Left cardiac atrium (tissue), 4 donors: ENCODE results near the gene RAB4B. TPM values are rescaled to one million over a fixed set of nuclear protein-coding genes. Genes with fewer than 3 reads are reported as not detected.
A peak's percentile ranks its signal among the peaks of the same experiment; 100 is the strongest.
"Not testable (repeated sequence)": the region's sequence is repeated elsewhere in the genome, so short reads cannot be mapped to it uniquely, and the experiment has no call there.

Experiments
- ATAC-seq, 2 donors: fragments of 200-7000 bp; cut with Tn5 transposase; one replicate each; pipeline ENCODE4 v1.9.1; 2020; ENCODE audit warnings: mild to moderate bottlenecking in 2 of 2, moderate library complexity in 2 of 2
- DNase-seq: peaks from one replicate; pipeline ENCODE4 v3.0.0-alpha.2; 2020
- intact Hi-C, 2 donors: fragments of 100-400 bp; cut with DNase I; formaldehyde crosslinking; loops; one replicate each; pipeline versions ENCODE4 v1.14.1 to v1.15.1; 2022 to 2023
- total RNA-seq, 2 donors: library from RNA; stranded (reverse); fragmentation: NEBNext Ultra II Directional; extraction: Animal tissue kit (Norgen Biotek cat#: 25700); gene quantifications; one replicate each; pipeline ENCODE4 v1.2.1, GENCODE V29; 2021
- donor health status: DM: no; HTN: yes; CAD: no.
- donor health status: DM: no; HTN: yes; CAD: no; lungs with severe emphysema.
- donor health status: DM: yes; HTN: yes; CAD: no.
- donor health status: Dilated cardiomyopathy.

The RAB4B gene
- total RNA-seq, 2 donors from 2014 or later = 15.9 to 17.5 TPM

DNA sequence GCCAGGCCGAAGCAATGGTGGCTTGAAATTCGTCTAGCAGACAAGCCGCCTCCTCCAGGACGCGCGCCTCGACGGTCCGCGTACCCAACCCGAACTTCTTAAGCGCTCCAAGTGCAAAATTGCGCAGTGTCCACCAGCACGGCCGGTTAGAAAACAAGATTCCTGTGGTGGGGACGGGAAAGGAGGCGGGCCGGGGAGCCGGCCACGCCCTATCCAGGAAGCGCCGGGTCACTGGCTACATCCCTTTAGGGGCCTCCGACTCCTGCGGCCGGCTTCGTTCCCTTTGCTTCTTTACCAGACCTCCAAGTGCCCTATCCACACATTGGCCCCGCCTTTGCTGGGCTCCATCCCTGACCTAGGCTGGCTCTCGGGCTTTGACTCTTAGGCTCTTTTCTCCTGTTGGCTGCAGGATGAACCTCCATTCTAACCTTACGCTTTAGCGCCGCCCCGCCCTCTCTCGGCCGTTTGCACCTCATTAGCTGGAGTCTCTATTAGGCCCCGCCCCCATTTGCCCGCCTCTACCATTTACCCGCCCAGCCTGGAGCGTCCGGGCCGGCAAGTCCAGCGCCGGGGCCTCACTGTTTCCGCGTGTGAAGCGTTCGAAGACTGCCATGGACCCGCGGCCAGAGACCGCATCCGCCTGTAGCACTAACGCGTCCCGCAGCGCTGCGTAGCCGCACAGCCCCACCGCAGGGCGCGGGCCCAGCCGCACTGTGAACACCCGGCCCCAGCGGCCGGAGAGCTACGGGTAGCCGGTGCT is 32.8 kb downstream of the RAB4B start:
- ATAC-seq = peak; percentile 88
- intact Hi-C loops = not testable (repeated sequence)

DNA sequence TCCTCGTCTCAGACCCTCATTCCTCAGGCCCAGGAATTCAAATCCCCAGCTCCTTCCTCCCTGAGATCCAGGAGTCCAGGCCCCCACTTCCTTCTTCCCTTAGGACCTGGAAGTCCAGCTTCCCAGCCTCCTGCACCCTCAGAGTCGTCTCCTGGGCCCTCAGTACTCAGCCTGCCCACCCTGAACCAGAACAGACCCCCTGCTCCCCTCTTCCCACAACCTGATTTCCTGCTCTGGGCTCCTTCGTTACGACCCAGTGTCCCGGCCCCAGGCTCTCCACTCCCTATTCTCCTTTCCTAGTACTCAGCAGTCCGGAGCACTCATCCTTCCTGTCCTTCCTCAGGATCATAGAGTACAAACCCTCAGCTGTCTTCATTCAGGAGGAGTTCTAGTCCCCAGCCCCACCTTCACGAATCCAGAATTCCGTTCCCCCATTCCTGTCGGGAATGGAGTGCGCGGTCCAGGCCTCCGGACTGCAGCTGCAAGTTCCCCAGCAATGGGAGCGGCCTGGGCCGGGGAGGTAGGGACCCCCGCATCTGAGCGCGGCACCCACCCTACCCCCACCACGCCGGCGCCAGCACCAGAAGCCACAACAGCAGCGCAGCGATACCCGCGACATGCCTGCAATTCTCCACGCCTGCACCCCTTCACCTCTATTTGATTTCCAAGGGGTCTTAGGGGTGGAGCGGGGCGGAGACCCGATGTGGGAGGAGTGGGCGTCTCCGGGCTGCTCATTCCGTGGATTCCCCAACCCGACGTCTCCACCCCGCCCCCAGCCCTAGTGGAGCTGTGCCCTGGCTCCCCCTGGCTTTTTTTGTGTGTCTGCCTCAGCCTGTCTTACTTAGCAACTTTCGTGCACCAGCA is 33.7 kb downstream of the RAB4B start:
- intact Hi-C loops = no loop called here
- DNase-seq = no peak
- no peak for ATAC-seq

More for the DNA sequence above, 32.8 kb downstream of the RAB4B start:
- DNase-seq = peak; percentile 88

DNA sequence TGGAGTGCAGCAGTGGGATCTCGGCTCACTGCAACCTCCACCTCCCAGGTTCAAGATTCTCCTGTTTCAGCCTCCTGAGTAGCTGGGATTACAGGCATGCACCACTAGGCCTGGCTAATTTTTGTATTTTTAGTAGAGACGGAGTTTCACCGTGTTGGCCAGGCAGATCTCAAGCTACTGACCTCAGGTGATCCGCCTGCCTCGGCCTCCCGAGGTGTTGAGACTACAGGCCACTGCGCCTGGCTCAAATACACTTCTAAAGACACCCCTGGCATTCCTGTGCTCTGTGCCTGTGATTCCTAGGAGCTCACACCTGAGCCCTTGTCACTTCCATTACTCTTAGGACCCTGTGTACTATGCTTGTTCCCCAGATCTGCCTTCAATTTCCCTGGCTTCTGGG is 34.5 kb downstream of the RAB4B start:
- ATAC-seq, DNase-seq, intact Hi-C loops: not testable (repeated sequence)

DNA sequence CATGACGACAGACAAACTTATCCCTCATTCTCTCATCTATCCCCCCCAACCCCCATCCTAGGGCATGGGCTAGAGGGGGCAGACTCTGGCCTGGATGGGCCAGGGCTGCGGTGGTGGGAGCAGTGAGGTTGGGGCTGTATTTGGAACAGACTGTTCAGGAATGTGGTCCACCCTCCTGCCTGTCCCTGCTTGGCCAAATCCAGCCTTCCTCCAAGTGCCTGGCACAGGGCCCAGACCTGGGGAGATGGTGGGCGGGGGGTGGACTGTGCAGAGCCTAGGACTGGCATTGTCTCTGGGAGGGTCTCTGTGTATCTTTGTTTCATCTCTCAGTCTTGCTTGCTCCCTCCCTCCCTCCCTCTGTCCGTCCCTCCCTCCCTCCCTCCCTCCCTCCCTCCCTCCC is 35.1 kb downstream of the RAB4B start:
- DNase-seq = no peak

DNA sequence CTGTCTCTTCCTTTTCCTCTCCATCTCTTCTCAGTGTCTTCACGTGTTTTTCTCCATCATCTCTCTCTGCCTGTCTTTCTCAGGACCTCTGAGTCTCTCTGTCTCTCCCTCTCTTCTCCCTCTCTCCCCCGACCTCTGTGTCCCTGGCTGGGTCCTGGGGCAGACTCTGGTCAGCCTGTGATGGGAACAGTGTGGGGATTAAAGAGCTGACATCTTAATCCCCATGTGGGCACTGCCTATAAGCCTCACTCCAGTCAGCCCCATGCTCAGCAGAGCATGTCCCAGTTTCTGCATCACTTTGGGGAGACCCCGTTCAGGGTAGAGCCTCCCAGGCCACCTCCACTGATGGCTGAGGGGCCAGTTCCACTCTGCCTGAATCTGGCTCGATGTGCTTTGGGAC is 37.2 kb downstream of the RAB4B start:
- intact Hi-C loops = no loop called here
- no peak for DNase-seq
- no peak for ATAC-seq

More for the DNA sequence above, 35.1 kb downstream of the RAB4B start:
- no peak for ATAC-seq
- intact Hi-C loops = no loop called here

DNA sequence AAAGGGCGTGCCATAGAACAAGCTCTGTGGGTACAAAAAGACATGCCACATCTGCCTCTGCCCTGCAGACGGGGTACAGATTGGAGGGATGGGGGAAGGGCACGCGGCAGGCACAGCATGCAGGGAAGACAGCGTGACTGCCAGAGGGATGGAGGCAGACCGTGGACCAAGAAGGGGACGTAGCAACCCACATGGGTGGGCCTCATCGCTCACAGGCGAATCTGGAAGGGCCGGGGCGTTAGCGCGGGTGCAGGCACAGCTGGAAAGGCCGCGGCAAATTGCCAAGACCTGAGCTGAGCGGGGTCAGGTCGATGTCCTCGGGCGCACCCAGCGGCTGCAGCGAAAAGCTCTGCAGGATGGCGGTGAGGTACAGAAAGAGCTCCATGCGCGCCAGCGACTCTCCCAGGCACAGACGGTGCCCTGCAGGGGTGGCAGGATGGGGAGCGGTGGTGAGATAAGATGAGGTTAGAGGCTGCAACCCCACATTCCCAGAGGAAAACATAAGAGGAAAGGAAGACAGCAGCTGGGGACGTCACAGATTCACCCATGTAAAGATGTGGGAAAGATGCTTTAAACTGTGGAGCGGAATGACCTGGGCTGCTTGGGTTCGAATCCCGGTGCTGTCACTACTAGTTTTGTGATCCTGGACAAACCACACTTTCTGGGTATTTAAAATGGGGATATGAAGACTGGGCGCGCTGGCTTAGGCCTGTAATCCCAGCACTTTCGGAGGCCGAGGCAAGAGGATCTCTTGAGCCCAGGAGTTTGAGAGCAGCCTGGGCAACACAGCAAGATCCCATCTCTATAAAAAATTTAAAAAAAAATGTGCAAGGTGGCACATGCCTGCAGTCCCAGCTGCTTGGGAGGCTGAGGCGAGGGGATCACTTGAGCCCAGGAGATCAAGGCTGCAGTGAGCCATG is 40.7 kb downstream of the RAB4B start:
- ATAC-seq (peak; percentile 87 to 88), DNase-seq (peak; percentile 85)
- intact Hi-C loops = loop anchor here in 1 of 2 donors (2.0 kb wide), 1 partner anchor 156 kb away; no protein-coding TSS in a partner anchor

DNA sequence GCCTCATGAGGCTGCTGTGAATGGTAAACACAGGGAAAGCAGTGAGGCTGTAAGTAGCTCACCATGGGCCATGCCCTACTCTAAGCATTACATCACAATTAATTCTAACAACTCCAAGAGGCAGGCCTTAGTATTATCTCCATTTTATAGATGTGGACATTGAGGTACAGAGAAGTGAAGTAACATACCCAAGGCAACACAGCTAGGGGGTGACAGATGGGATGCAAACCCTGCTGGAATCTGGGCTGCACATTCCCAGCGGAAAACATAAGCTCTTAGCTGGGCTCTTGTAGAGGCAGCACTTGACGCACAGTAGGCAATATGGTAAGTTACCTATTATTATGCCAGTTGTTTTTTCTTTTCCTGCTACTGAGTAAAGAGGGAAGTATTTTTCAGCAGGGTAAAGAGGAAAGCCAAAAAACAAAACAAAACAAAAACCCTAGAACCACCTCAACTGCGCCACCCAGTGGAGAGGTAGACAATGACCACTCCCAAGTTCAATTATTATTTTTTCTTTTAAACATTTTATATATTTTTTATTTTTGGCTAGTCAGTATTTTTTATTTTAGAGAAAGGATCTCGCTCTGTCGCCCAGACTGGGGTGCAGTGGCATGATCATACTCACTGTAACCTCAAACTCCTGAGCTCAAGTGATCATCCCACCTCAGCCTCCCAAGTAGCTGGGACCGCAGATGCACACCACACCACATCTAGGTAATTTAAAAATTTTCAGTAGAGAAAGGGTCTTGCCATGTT is 41.6 kb downstream of the RAB4B start:
- DNase-seq = peak; percentile 50
- intact Hi-C loops = loop anchor here in 1 of 2 donors (2.0 kb wide), 1 partner anchor 157 kb away; no protein-coding TSS in a partner anchor
- peak; percentile 22 to 26 for ATAC-seq

DNA sequence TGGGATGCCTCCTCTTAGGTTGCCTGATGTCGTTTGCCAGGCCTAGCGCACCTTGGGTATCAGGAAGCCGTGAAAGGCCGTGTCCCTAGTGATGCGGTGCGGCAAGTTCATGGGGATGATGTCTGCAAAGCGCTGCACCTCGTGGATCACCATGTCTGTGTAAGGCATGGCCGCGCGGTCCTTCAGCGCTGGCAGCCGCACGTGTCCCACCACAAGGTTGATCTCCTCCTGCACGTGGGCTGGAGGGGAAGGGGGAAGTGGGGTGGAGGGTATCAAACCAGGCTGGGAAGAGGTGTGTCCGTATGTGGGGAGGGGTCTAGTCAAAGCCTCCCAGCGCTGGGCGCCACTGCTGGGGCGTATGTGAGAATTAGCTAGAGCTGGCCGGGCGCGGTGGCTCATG is 44.1 kb downstream of the RAB4B start:
- DNase-seq (no peak), ATAC-seq (no peak)
- intact Hi-C loops = no loop called here

DNA sequence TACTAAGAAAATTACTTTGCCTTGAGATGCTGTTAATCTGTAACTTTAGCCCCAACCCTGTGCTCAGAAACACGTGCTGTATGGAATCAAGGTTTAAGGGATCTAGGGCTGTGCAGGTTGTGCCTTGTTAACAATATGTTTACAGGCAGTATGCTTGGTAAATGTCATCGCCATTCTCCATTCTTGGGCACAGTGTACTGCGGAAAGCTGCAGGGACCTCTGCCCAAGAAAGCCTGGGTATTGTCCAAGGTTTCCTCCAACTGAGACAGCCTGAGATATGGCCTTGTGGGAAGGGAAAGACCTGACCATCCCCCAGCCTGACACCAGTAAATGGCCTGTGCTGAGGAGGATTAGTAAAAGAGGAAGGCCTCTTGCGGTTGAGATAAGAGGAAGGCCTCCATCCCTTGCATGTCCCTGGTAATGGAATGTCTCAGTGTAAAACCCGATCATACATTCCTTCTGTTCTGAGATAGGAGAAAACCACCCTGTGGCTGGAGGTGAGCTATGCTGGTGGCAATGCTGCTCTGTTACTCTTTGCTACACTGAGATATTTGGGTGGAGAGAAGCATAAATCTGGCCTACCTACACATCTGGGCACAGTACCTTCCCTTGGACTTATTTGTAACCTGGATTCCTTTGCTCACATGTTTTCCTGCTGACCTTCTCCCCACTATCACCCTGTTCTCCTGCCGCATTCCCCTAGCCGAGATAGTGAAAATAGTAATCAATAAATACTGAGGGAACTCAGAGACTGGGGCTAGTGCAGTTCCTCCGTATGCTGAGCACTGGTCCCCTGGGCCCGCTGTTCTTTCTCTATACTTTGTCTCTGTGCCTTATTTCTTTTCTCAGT is 44.9 kb downstream of the RAB4B start:
- ATAC-seq, DNase-seq, intact Hi-C loops: not testable (repeated sequence)

DNA sequence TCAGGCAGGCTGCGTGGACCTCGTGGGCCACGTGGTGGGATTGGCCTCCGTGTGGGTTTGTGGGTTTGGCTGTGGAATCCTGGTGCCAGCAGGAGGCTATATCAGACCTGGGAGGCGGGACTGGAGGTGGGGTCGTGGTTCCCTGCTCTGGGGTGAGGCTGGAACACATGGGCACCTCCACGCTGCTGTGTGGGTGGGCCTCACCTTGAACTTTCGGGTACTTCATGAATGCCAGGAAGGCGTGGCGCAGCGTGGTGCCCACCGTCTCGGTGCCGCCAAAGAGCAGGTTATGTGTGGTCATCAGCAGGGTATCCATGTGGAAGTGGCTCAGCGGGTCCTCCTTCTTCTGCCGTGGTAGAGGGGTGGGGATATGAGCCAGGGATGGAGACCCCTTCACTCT is 46.9 kb downstream of the RAB4B start:
- ATAC-seq, intact Hi-C loops, DNase-seq: not testable (repeated sequence)

DNA sequence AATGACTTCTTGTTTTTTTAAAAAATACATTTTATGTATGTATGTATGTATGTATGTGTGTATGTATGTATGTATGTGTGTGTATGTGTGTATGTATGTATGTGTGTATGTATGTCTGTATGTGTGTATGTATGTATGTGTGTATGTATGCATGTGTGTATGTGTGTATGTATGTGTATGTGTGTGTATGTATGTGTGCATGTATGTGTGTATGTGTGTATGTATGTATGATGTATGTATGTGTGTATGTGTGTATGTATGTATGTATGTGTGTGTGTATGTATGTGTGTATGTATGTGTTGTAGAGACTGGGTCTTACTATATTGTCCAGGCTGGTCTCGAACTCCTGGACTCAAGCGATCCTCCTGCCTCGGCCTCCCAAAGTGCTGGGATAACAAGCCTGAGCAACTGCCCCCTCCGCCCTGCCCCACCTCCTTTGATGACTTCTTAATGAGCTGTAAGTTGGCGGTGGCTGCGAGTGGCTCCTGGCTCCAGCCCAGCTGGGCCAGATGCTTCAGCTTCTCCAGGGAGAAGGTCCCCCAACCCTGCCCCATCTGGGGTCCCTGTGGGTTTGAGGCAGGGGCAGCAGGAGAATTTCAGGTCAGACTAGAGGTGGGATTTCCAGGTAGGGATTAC is 47.5 kb downstream of the RAB4B start:
- not testable (repeated sequence) for ATAC-seq, DNase-seq

DNA sequence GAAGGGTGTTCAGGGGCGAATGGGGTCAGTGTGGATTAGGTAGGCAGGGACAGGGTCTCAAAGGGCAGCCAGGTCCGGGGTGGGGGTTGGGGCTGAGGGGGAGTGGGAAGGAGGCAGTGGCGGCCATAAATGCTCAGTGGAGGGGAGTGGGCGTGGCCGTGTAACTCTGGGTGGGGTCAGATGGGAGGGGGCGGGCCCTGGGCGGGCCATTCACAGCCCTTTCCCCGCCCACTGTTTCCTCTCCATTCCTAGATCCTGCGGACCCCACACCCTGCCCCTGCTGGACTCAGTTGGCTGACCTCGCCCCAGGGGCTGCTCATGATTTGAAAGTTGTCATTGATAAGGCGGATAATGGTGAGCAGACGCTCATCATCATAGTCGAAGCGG is 48.3 kb downstream of the RAB4B start:
- intact Hi-C loops, ATAC-seq: not testable (repeated sequence)

More for the DNA sequence above, 47.5 kb downstream of the RAB4B start:
- intact Hi-C loops = not testable (repeated sequence)

DNA sequence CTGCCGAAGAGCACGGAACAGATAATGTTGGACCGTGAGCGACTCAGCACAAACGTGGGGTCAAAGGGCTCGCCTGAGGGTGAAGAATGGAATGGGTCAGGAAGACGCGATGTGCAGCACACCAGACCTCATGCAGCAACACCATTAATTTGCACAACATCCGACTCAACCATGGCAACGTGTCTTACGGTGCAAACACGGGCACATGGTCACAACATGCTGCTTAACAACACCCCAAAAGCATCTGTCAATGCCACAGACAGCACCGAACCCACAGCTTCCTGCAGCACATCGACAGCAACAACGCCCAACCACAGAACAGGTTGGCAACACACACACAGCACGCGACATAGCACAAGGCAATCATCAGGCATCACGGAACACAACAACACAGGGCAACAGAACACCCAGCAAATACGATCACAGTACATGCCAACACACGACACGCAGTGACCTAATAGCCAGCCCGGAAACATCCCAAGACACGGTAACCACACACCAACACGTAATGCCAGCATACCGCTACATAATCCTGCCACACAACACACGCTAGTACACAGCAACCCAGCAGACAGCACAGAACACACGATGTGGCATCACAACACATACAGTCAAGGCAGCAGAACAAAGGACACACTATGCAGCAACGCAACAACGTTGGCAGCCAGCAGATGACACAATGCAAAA is 48.8 kb downstream of the RAB4B start:
- ATAC-seq, intact Hi-C loops, DNase-seq: not testable (repeated sequence)

More for the DNA sequence above, 48.3 kb downstream of the RAB4B start:
- not testable (repeated sequence) for DNase-seq

DNA sequence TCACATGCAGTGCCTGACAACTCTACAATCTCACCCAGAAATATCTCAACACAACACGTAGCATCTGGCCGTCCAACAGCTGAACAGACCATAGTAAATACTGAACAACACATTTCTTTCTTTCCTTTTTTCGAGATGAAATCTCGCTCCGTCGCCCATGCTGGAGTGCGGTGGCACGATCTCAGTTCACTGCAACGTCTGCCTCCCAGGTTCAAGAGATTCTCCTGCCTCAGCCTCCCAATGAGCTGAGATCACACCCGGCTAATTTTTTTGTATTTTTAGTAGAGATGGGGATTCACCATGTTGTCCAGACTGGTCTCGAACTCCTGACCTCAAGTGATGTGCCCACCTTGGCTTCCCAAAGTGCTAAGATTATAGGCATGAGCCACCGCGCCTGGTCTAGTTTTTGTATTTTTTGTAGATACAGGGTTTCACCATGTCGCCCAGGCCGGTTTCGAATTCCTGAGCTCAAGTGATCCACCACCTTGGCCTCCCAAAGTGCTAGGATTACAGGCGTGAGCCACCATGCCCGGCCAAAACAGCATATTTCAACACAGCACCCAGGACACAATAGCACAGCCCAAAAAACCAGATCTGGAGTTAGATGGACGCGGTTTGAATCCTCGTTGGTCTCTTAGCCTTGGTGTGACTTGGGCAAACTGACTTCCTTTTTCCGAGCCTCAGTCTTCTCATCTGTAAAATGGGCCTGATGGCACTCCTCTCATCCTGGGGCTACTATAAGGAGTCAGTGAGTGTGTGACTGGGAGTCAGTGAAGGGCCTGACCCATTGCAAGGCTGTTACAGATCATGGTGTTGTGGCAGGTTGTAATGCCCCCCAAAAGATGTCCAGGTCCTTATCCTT is 49.6 kb downstream of the RAB4B start:
- DNase-seq (no peak), ATAC-seq (no peak)
- intact Hi-C loops = no loop called here

DNA sequence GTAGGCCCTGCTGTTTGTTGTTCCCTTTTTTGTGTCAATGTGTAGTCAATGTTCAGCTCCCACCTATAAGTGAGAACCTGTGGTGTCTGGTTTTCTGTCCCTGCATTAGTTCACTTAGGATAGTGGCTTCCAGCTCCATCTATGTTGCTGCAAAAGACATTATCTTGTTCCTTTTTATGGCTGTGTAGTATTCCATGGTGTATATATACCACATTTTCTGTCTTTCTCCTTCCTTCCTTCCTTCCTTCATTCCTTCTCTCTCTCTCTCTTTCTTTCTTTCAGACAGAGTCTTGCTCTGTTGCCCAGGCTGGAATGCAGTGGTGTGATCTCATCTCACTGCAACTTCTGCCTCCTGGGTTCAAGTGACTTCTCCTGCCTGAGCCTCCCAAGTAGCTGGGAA is 51.2 kb downstream of the RAB4B start:
- ATAC-seq (no peak), DNase-seq (no peak)
- intact Hi-C loops = no loop called here
